GM23338 (cell line): Measurements from ENCODE around the gene ADCY1.

Experiments used
- CREB1 ChIP-seq: fragments of 250-450 bp; sonication (Bioruptor Pico); IDR thresholded peaks from 2 replicates; pipeline ENCODE4 v1.5.0; 2020; ENCODE audit warnings: low read depth, mild to moderate bottlenecking, moderate library complexity
- CTCF ChIP-seq, 2 experiments: fragments of 200-600 bp in 1 of 2; sonication (generic) in 1 of 2; conservative IDR thresholded peaks; 2 replicates each; pipeline versions ENCODE4 v1.5.1 to v1.6.1; 2016 to 2017; ENCODE audit warnings: antibody characterized with exemption in 2 of 2, low read depth in 2 of 2, mild to moderate bottlenecking in 2 of 2, moderate library complexity in 1 of 2
- ETS1 ChIP-seq: IDR thresholded peaks from 2 replicates; pipeline ENCODE4 v1.6.1; 2016; ENCODE audit warnings: antibody characterized with exemption
- EZH2 ChIP-seq: fragments of 200-600 bp; sonication (generic); IDR thresholded peaks from one replicate; pipeline ENCODE4 v1.8.0; 2017; ENCODE audit warnings: antibody characterized with exemption, mild to moderate bottlenecking, low read depth; ENCODE audit not compliant: unreplicated experiment
- EZH2phosphoT487 ChIP-seq: fragments of 200-600 bp; sonication (generic); IDR thresholded peaks from one replicate; pipeline ENCODE4 v1.8.1; 2018; ENCODE audit warnings: antibody characterized with exemption; ENCODE audit not compliant: unreplicated experiment
- JUNB ChIP-seq: IDR thresholded peaks from one replicate; pipeline ENCODE4 v1.6.1; 2016; ENCODE audit warnings: antibody characterized with exemption; ENCODE audit not compliant: unreplicated experiment
- POLR2AphosphoS5 ChIP-seq: IDR thresholded peaks from 2 replicates; pipeline ENCODE4 v1.6.1; 2016; ENCODE audit warnings: antibody characterized with exemption, low read depth
- REST ChIP-seq: IDR thresholded peaks from one replicate; pipeline ENCODE4 v1.6.1; 2018; ENCODE audit warnings: antibody characterized with exemption; ENCODE audit not compliant: unreplicated experiment
- STAT1 ChIP-seq: IDR thresholded peaks from one replicate; pipeline ENCODE4 v1.6.1; 2016; ENCODE audit warnings: antibody characterized with exemption; ENCODE audit not compliant: unreplicated experiment

GRCh38 chr7:45652630-45653029 is 78.5 kb downstream of the ADCY1 start:
- no peak for TF ChIP-seq CTCF (conservative IDR thresholded peaks at IDR 0.05; ENCODE audit: low read depth in 2 of 2)
- no peak for TF ChIP-seq EZH2phosphoT487
- no peak for TF ChIP-seq REST
- no peak for TF ChIP-seq POLR2AphosphoS5
- no peak for TF ChIP-seq EZH2
- no peak for TF ChIP-seq CREB1
- no peak for TF ChIP-seq JUNB
- no peak for TF ChIP-seq STAT1
- TF ChIP-seq ETS1, result no peak
